Testis (tissue), 3 donors: ENCODE data around the gene C8G. TPM values are rescaled to one million over a fixed set of nuclear protein-coding genes. Genes with fewer than 3 reads are reported as not detected.

Experiments
- DNase-seq: peaks from one replicate; pipeline ENCODE4 v3.0.0-alpha.2; 2019
- H3K27ac ChIP-seq, 2 donors: fragments of 200-600 bp; sonication (generic); one replicate each; pipeline ENCODE4 v1.5.1; 2019
- H3K27me3 ChIP-seq: fragments of 200-600 bp; sonication (generic); one replicate; pipeline ENCODE4 v1.5.1; 2019
- H3K36me3 ChIP-seq: fragments of 200-600 bp; sonication (generic); one replicate; pipeline ENCODE4 v1.5.1; 2017; ENCODE audit warnings: low read depth; ENCODE audit errors: missing control alignments
- H3K4me1 ChIP-seq: fragments of 200-600 bp; sonication (generic); one replicate; pipeline ENCODE4 v1.5.1; 2019
- H3K4me3 ChIP-seq, 2 donors: fragments of 200-600 bp; sonication (generic); one replicate each; pipeline ENCODE4 v1.5.1; 2017 to 2019
- H3K9me3 ChIP-seq: fragments of 200-600 bp; sonication (generic); one replicate; pipeline ENCODE4 v1.5.1; 2017
- CTCF ChIP-seq, 3 experiments: fragments of 450-650 bp in 2 of 3; fragments of 200-600 bp in 1 of 3; sonication (generic) in 1 of 3; IDR thresholded peaks; one replicate each; pipeline ENCODE4 v1.5.1; 2016 to 2019; ENCODE audit warnings: antibody characterized with exemption in 3 of 3, mild to moderate bottlenecking in 2 of 3, moderate library complexity in 1 of 3
- POLR2A ChIP-seq: fragments of 450-650 bp; IDR thresholded peaks from one replicate; pipeline ENCODE4 v1.6.1; 2017; ENCODE audit warnings: antibody characterized with exemption, mild to moderate bottlenecking, moderate library complexity
- WGBS, 2 donors: methylation state at CpG; one replicate each; pipeline ENCODE4 v1.1.5; 2018; 5-methylcytosine and 5-hydroxymethylcytosine counted together
- intact Hi-C: fragments of 100-400 bp; cut with DNase I; formaldehyde crosslinking; loops from one replicate; pipeline ENCODE4 v1.15.1; 2023; ENCODE audit warnings: low total_unique reads
- polyA plus RNA-seq: library from polyadenylated mRNA; stranded (reverse); fragments of 350-450 nt; fragmentation: Illumina TruSeq; extraction: RNeasy Lipid Tissue Mini Kit (QIAGEN cat#74804); gene quantifications from one replicate; pipeline ENCODE4 v1.2.3, GENCODE V29; 2014; ENCODE audit warnings: low read depth, low replicate concordance; ENCODE audit not compliant: insufficient read depth
- total RNA-seq, 2 donors: library from RNA; depleted of rRNA; stranded (reverse); fragments of >200 nt; gene quantifications; one replicate each; pipeline ENCODE4 v1.2.3, GENCODE V29; 2016

The C8G gene
- total and polyA plus RNA-seq, 3 donors from 2014 or later = 4.6 to 4.9 (median 4.6) TPM

- no peaks in the 10 kb centered on the region for H3K9me3 ChIP-seq
- H3K36me3 ChIP-seq = no peaks in the 10 kb centered on the region
- no peak overlapping the region for H3K4me3 ChIP-seq
- H3K4me1 ChIP-seq = peaks cover 42% of the 10 kb centered on the region
- no peak for TF ChIP-seq POLR2A
- TF ChIP-seq CTCF (IDR thresholded peaks at IDR 0.05) = no peak
- H3K27me3 ChIP-seq = no peaks in the 10 kb centered on the region
- 86 to 87% methylated on average over 5 to 7 of the region's 7 CpGs for WGBS, 2 donors
- peak overlapping the region in 1 of 2 donors; percentile 77 for H3K27ac ChIP-seq
- intact Hi-C loops = no loop called here
- no peak for DNase-seq
Measured at GRCh38 chr9:136958473-136958872, 13.4 kb downstream of the C8G start.

- Histone ChIP-seq H3K36me3 (no peaks in the 10 kb centered on the region), H3K27ac (peak overlapping the region; percentile 65 to 77), H3K4me1 (peaks cover 49% of the 10 kb centered on the region), H3K27me3 (no peaks in the 10 kb centered on the region), H3K9me3 (no peaks in the 10 kb centered on the region), H3K4me3 (no peak overlapping the region)
- no peak for DNase-seq
- intact Hi-C loops = no loop called here
- WGBS, 2 donors = 78% methylated on average over 27 of the region's 28 CpGs; no CpG with 5 or more reads in 1 of the 2 donors
- no peak for TF ChIP-seq CTCF (IDR thresholded peaks at IDR 0.05)
- no peak for TF ChIP-seq POLR2A
Measured at GRCh38 chr9:136958898-136959850, 14.1 kb downstream of the C8G start.

DNA sequence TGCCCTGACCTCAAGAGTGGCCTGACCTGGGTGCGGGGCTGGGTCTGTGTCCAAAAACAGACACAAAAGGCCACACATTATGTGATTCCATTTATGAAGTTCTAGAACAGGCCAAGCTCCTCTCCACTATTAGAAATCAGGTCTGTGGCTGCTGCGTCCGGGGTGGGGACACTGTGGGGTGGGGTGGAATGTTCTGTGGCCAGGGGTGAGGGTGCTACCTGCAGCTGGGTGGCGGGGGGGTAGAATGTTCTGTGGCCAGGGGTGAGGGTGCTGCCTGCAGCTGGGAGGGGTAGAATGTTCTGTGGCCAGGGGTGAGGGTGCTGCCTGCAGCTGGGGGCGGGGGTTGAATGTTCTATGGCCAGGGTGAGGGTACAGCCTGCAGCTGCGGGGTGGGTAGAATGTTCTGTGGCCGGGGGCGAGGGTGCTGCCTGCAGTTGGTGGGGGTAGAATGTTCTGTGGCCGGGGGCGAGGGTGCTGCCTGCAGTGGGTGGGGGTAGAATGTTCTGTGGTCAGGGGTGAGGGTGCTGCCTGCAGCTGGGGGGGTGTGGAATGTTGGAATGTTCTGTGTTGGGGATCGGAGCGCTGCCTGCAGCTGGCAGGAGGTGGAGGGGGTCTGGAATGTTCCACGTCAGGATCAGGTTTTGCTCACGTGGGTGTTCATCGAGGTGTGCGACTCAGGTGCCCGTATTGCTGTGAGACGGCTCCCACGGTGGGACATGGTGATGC, 15.3 kb downstream of the C8G start:
- DNase-seq = no peak
- 70 to 71% methylated on average over 18 to 19 of the region's 19 CpGs for WGBS, 2 donors
- peak overlapping the region; percentile 65 to 81 for H3K27ac ChIP-seq
- H3K27me3 ChIP-seq = no peaks in the 10 kb centered on the region
- peaks cover 55% of the 10 kb centered on the region for H3K4me1 ChIP-seq
- no peaks in the 10 kb centered on the region for H3K36me3 ChIP-seq
- TF ChIP-seq POLR2A (no peak), CTCF (IDR thresholded peaks at IDR 0.05) (no peak)
- no peaks in the 10 kb centered on the region for H3K9me3 ChIP-seq
- intact Hi-C loops = no loop called here
- no peak overlapping the region for H3K4me3 ChIP-seq

DNA sequence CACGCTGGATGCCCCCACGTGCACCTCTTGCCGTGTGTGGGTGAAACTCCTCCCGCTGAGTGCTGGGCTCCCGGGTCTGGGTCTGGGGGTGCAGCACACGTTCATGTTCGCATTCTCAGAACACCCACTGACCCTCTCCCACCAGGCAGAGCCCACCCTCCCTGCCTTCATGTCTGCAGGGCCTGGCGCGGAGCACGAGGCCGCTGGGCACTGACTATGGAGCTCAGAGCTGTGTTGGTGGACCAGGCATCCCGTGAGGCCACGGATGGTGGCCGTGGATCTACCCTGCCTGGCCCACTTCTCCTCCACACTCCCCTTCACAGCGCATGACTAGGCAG, 15.9 kb downstream of the C8G start:
- Histone ChIP-seq H3K27me3 (no peaks in the 10 kb centered on the region), H3K9me3 (no peaks in the 10 kb centered on the region), H3K4me3 (no peak overlapping the region), H3K27ac (peak overlapping the region in 1 of 2 donors; percentile 81), H3K4me1 (peaks cover 58% of the 10 kb centered on the region), H3K36me3 (no peaks in the 10 kb centered on the region)
- TF ChIP-seq CTCF (IDR thresholded peaks at IDR 0.05) (no peak), POLR2A (no peak)
- DNase-seq = no peak
- intact Hi-C loops = no loop called here
- WGBS, 2 donors = 72 to 83% methylated on average over 2 to 15 of the region's 15 CpGs
